SU-DHL-6 (cell line): ENCODE data around the gene BRMS1.

Experiments used
- EZH2phosphoT487 ChIP-seq: fragments of 200-600 bp; sonication (generic), shearing (Covaris generic); conservative IDR thresholded peaks from 2 replicates; pipeline ENCODE4 v1.6.1; 2018; ENCODE audit warnings: mild to moderate bottlenecking, antibody characterized with exemption, low read length, moderate library complexity, mixed read lengths
- TF ChIP-seq, protein P1 (sequence below): fragments of 200-600 bp; sonication (generic); IDR thresholded peaks from one replicate; pipeline ENCODE4 v1.5.1; 2017; ENCODE audit warnings: antibody characterized with exemption, mild to moderate bottlenecking, low read length, moderate library complexity; ENCODE audit not compliant: insufficient read depth, poor library complexity, severe bottlenecking

DNA sequence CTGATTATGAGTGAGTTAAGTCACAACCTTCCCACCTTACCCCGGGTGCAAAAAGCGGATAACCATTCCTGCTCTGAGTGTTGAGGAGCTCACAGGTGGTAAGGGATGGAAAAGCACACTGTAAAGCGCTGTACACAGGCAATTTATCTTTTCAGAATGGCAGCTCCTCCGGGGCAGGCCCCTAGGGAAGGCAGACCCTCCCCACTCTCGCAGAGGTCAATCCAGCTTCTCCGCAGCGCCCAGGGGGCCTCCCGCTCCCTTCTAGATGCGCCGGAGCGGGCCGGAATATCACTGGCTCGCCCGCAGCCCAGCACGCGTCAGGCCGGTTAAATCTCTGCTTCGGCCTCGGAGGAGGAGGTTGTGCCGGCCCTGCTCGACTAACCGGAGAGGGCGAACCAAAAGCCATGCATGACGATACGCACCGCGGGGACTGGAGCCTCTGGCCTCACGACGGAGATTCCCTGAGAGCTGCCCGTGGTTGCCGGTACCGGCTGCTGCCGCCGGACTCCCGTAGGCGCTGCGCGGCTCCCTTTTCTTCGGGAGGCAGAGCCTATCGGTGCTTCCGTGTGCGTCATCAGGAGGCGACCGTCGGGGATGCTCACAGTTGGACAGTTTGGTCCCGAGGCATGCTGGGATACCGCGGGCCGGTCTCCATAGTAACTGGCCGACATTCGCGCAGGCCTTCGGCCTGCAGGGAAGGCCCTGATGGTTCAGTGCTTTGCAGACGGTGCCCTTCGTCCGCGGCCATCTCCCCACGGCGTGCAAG, at the start of gene BRMS1:
- TF ChIP-seq, protein P1, sequence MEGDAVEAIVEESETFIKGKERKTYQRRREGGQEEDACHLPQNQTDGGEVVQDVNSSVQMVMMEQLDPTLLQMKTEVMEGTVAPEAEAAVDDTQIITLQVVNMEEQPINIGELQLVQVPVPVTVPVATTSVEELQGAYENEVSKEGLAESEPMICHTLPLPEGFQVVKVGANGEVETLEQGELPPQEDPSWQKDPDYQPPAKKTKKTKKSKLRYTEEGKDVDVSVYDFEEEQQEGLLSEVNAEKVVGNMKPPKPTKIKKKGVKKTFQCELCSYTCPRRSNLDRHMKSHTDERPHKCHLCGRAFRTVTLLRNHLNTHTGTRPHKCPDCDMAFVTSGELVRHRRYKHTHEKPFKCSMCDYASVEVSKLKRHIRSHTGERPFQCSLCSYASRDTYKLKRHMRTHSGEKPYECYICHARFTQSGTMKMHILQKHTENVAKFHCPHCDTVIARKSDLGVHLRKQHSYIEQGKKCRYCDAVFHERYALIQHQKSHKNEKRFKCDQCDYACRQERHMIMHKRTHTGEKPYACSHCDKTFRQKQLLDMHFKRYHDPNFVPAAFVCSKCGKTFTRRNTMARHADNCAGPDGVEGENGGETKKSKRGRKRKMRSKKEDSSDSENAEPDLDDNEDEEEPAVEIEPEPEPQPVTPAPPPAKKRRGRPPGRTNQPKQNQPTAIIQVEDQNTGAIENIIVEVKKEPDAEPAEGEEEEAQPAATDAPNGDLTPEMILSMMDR = no peak
- no peak for TF ChIP-seq EZH2phosphoT487
